Measurements from ENCODE around the gene TXLNG.
A peak's percentile ranks its signal among the peaks of the same experiment; 100 is the strongest.

TXLNG gene

GRCh38 chrX:16804923-16805464, 18.7 kb downstream of the TXLNG start:
- no peak for DNase-seq
- no peak overlapping the region for H3K4me3 Mint-ChIP-seq
- H3K36me3 Mint-ChIP-seq (ENCODE audit: low read depth): peaks cover 61% of the 10 kb centered on the region
- peaks cover 38% of the 10 kb centered on the region for H3K4me1 Mint-ChIP-seq (ENCODE audit: low read depth)
- no peak overlapping the region for H3K27ac Mint-ChIP-seq
- no peaks in the 10 kb centered on the region for H3K9me3 Mint-ChIP-seq
- no peaks in the 10 kb centered on the region for H3K27me3 Mint-ChIP-seq

GRCh38 chrX:16807548-16807947, 21.3 kb downstream of the TXLNG start:
- no peaks in the 10 kb centered on the region for H3K9me3 Mint-ChIP-seq
- H3K27me3 Mint-ChIP-seq: no peaks in the 10 kb centered on the region
- peaks cover 33% of the 10 kb centered on the region for H3K4me1 Mint-ChIP-seq (ENCODE audit: low read depth)
- no peak overlapping the region for H3K4me3 Mint-ChIP-seq
- DNase-seq: no peak
- H3K27ac Mint-ChIP-seq: no peak overlapping the region
- peaks cover 63% of the 10 kb centered on the region for H3K36me3 Mint-ChIP-seq (ENCODE audit: low read depth)

- peaks cover 63% of the 10 kb centered on the region for H3K36me3 Mint-ChIP-seq (ENCODE audit: low read depth)
- peaks cover 34% of the 10 kb centered on the region for H3K4me1 Mint-ChIP-seq (ENCODE audit: low read depth)
- H3K4me3 Mint-ChIP-seq: no peak overlapping the region
- no peaks in the 10 kb centered on the region for H3K9me3 Mint-ChIP-seq
- H3K27me3 Mint-ChIP-seq: no peaks in the 10 kb centered on the region
- no peak for DNase-seq
- H3K27ac Mint-ChIP-seq: no peak overlapping the region
Measured at GRCh38 chrX:16807976-16808542, 21.8 kb downstream of the TXLNG start.

- DNase-seq: no peak
- Mint-ChIP-seq H3K4me1 (ENCODE audit: low read depth) (peaks cover 11% of the 10 kb centered on the region), H3K9me3 (no peaks in the 10 kb centered on the region), H3K4me3 (no peak overlapping the region), H3K36me3 (ENCODE audit: low read depth) (peaks cover 81% of the 10 kb centered on the region), H3K27ac (no peak overlapping the region), H3K27me3 (no peaks in the 10 kb centered on the region)
Measured at GRCh38 chrX:16814597-16814996, 28.3 kb downstream of the TXLNG start.

GRCh38 chrX:16819634-16820033, 33.4 kb downstream of the TXLNG start:
- Mint-ChIP-seq H3K4me1 (ENCODE audit: low read depth) (peaks cover 17% of the 10 kb centered on the region), H3K27ac (no peak overlapping the region), H3K9me3 (no peaks in the 10 kb centered on the region), H3K4me3 (no peak overlapping the region), H3K36me3 (ENCODE audit: low read depth) (peaks cover 87% of the 10 kb centered on the region), H3K27me3 (no peaks in the 10 kb centered on the region)
- no peak for DNase-seq

- H3K9me3 Mint-ChIP-seq: no peaks in the 10 kb centered on the region
- H3K27ac Mint-ChIP-seq: peak overlapping the region; percentile 92
- H3K36me3 Mint-ChIP-seq (ENCODE audit: low read depth): peaks cover 89% of the 10 kb centered on the region
- peaks cover 28% of the 10 kb centered on the region for H3K4me1 Mint-ChIP-seq (ENCODE audit: low read depth)
- no peak for DNase-seq
- no peak overlapping the region for H3K4me3 Mint-ChIP-seq
- no peaks in the 10 kb centered on the region for H3K27me3 Mint-ChIP-seq
Measured at GRCh38 chrX:16822723-16823122, 36.5 kb downstream of the TXLNG start.

- H3K36me3 Mint-ChIP-seq (ENCODE audit: low read depth): peaks cover 88% of the 10 kb centered on the region
- no peaks in the 10 kb centered on the region for H3K9me3 Mint-ChIP-seq
- H3K27me3 Mint-ChIP-seq: no peaks in the 10 kb centered on the region
- peaks cover 28% of the 10 kb centered on the region for H3K4me1 Mint-ChIP-seq (ENCODE audit: low read depth)
- no peak for DNase-seq
- no peak overlapping the region for H3K4me3 Mint-ChIP-seq
- H3K27ac Mint-ChIP-seq: peak overlapping the region; percentile 77
Measured at GRCh38 chrX:16825264-16826035, 39.2 kb downstream of the TXLNG start.

- Mint-ChIP-seq H3K27me3 (no peaks in the 10 kb centered on the region), H3K36me3 (ENCODE audit: low read depth) (peaks cover 88% of the 10 kb centered on the region), H3K4me1 (ENCODE audit: low read depth) (peaks cover 28% of the 10 kb centered on the region), H3K4me3 (no peak overlapping the region), H3K9me3 (no peaks in the 10 kb centered on the region), H3K27ac (peak overlapping the region; percentile 77)
- DNase-seq: no peak
Measured at GRCh38 chrX:16826207-16826606, 39.9 kb downstream of the TXLNG start.

GRCh38 chrX:16827225-16827624, 41.0 kb downstream of the TXLNG start:
- Mint-ChIP-seq H3K4me3 (no peak overlapping the region), H3K27me3 (no peaks in the 10 kb centered on the region), H3K27ac (no peak overlapping the region), H3K9me3 (no peaks in the 10 kb centered on the region), H3K36me3 (ENCODE audit: low read depth) (peaks cover 91% of the 10 kb centered on the region), H3K4me1 (ENCODE audit: low read depth) (peaks cover 26% of the 10 kb centered on the region)
- no peak for DNase-seq

GRCh38 chrX:16828124-16828908, 42.0 kb downstream of the TXLNG start:
- Mint-ChIP-seq H3K27me3 (no peaks in the 10 kb centered on the region), H3K27ac (no peak overlapping the region), H3K4me3 (no peak overlapping the region)

GRCh38 chrX:16832301-16832700, 46.0 kb downstream of the TXLNG start:
- Mint-ChIP-seq H3K4me1 (ENCODE audit: low read depth) (no peaks in the 10 kb centered on the region), H3K27ac (peak overlapping the region; percentile 15), H3K36me3 (ENCODE audit: low read depth) (peaks cover 95% of the 10 kb centered on the region), H3K27me3 (no peaks in the 10 kb centered on the region), H3K4me3 (no peak overlapping the region), H3K9me3 (no peaks in the 10 kb centered on the region)
- no peak for DNase-seq

More at GRCh38 chrX:16828124-16828908, 42.0 kb downstream of the TXLNG start:
- H3K9me3 Mint-ChIP-seq: no peaks in the 10 kb centered on the region
- peaks cover 93% of the 10 kb centered on the region for H3K36me3 Mint-ChIP-seq (ENCODE audit: low read depth)
- no peak for DNase-seq
- H3K4me1 Mint-ChIP-seq (ENCODE audit: low read depth): peaks cover 18% of the 10 kb centered on the region

- Mint-ChIP-seq H3K36me3 (ENCODE audit: low read depth) (peaks cover 95% of the 10 kb centered on the region), H3K27ac (no peak overlapping the region), H3K27me3 (no peaks in the 10 kb centered on the region), H3K4me3 (no peak overlapping the region), H3K4me1 (ENCODE audit: low read depth) (peaks cover 7% of the 10 kb centered on the region), H3K9me3 (no peaks in the 10 kb centered on the region)
- DNase-seq: no peak
Measured at GRCh38 chrX:16834806-16835205, 48.5 kb downstream of the TXLNG start.

GRCh38 chrX:16836371-16836770, 50.1 kb downstream of the TXLNG start:
- no peaks in the 10 kb centered on the region for H3K9me3 Mint-ChIP-seq
- peak overlapping the region; percentile 72 for H3K27ac Mint-ChIP-seq
- peaks cover 7% of the 10 kb centered on the region for H3K4me1 Mint-ChIP-seq (ENCODE audit: low read depth)
- no peak for DNase-seq
- H3K4me3 Mint-ChIP-seq: no peak overlapping the region
- no peaks in the 10 kb centered on the region for H3K27me3 Mint-ChIP-seq
- peaks cover 100% of the 10 kb centered on the region for H3K36me3 Mint-ChIP-seq (ENCODE audit: low read depth)

GRCh38 chrX:16838202-16839066, 52.2 kb downstream of the TXLNG start:
- Mint-ChIP-seq H3K9me3 (no peaks in the 10 kb centered on the region), H3K4me3 (no peak overlapping the region), H3K36me3 (ENCODE audit: low read depth) (peaks cover 100% of the 10 kb centered on the region), H3K27ac (peak overlapping the region; percentile 66), H3K4me1 (ENCODE audit: low read depth) (peaks cover 18% of the 10 kb centered on the region), H3K27me3 (no peaks in the 10 kb centered on the region)
- no peak for DNase-seq

All from activated T-cell treated with anti-CD3 and anti-CD28 coated beads, Interleukin-2, amount 50 U/mL, for 24 hours (primary cell).